ENCODE results near the gene ERBB2. TPM values are rescaled to one million over a fixed set of nuclear protein-coding genes. Genes with fewer than 3 reads are reported as not detected.

Gene ERBB2
- 62.2 TPM for total RNA-seq

GRCh38 chr17:39699818-39700147 lies at the start of gene ERBB2:
Gene ERBB2 (plus strand): TSS chr17:39700064. CDS start chr17:39700239, 175 bp downstream.

GRCh38 chr17:39664581-39665561 lies 35.0 kb upstream of the ERBB2 start, which contains the start of gene TCAP:
Gene TCAP (plus strand): TSS chr17:39665349. CDS start chr17:39665360, 11 bp downstream.

GRCh38 chr17:39667945-39668924 lies 31.6 kb upstream of the ERBB2 start, which contains the start of gene PNMT:
Gene PNMT (plus strand): TSS chr17:39668453. CDS start chr17:39668476, 23 bp downstream.

GRCh38 chr17:39687546-39688474 lies 12.1 kb upstream of the ERBB2 start, which contains the start of gene PGAP3:
Gene PGAP3 (minus strand): TSS chr17:39688057. CDS start chr17:39688014, 43 bp downstream.

GRCh38 chr17:39730095-39730921 lies 30.4 kb downstream of the ERBB2 start, which contains the start of gene MIEN1:
Gene MIEN1 (minus strand): TSS chr17:39730532. CDS start chr17:39730495, 37 bp downstream.

DNA sequence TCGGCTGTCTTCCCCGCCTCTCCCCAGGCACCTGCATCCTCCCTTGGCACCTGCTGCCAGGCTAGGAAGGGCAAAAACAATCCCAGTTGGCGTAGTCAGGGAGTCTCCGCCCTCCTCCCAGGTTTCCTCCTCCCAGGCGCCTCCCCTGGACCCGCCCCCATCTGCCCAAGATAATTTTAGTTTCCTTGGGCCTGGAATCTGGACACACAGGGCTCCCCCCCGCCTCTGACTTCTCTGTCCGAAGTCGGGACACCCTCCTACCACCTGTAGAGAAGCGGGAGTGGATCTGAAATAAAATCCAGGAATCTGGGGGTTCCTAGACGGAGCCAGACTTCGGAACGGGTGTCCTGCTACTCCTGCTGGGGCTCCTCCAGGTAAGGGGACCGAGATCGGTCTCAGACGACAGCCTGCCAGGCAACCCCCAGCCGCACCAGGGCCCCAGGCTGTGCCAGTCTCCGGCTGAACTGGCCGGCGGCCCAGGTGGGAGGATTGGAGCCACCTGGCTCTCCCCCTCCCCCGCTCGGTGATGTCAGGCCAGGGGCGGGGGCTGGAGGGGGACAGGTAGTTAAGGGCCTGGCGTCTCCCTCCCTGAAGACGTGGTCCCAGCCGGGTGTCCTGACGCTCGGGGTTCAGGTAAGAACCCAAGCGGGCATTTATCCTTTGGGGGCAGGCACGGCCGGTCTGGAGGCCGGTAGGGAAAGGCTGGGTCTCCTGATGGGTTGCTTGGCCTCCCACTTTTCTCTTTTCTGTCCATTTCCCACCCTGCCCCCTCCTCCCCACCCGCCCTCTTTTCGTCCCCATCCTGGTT lies 38.1 kb downstream of the ERBB2 start, which contains the start of gene GRB7:
TSS of gene GRB7 (plus strand) at position 179 of the 808 bp plus-strand sequence. CDS start 4,364 bp downstream, outside the sequence.

Other genes starting within 250 kb of the ERBB2 start
- 32.5 TPM for gene MED1, start 248.8 kb upstream of the ERBB2 start, total RNA-seq
- 62.7 TPM for gene CDK12, start 238.6 kb upstream of the ERBB2 start, total RNA-seq
- gene NEUROD2, start 92.1 kb upstream of the ERBB2 start, total RNA-seq, result 3.7 TPM
- 10.2 TPM for gene PPP1R1B, start 73.1 kb upstream of the ERBB2 start, total RNA-seq
- gene STARD3, start 62.9 kb upstream of the ERBB2 start, total RNA-seq, result 42.5 TPM
- 57.6 TPM for gene TCAP, start 34.7 kb upstream of the ERBB2 start, total RNA-seq
- gene PNMT, start 31.6 kb upstream of the ERBB2 start, total RNA-seq, result 1.2 TPM
- gene PGAP3, start 12.0 kb upstream of the ERBB2 start, total RNA-seq, result 18.1 TPM
- gene MIEN1, start 30.5 kb downstream of the ERBB2 start, total RNA-seq, result 14.2 TPM
- gene GRB7, start 37.9 kb downstream of the ERBB2 start, total RNA-seq, result 1.3 TPM
- 0.55 TPM for gene IKZF3, start 164.2 kb downstream of the ERBB2 start, total RNA-seq
- not detected for gene ZPBP2, start 168.1 kb downstream of the ERBB2 start, total RNA-seq
- 12.9 TPM for gene GSDMB, start 218.6 kb downstream of the ERBB2 start, total RNA-seq
- 55.5 TPM for gene ORMDL3, start 227.5 kb downstream of the ERBB2 start, total RNA-seq
- gene LRRC3C, start 227.7 kb downstream of the ERBB2 start, total RNA-seq, result not detected